IPS-NIHi7 (cell line): Measurements from ENCODE around the gene MET.

Experiments
- DNase-seq: peaks from one replicate; pipeline ENCODE4 v3.0.0; 2012; ENCODE audit warnings: mixed read lengths; ENCODE audit errors: extremely low spot score

Gene MET

DNA sequence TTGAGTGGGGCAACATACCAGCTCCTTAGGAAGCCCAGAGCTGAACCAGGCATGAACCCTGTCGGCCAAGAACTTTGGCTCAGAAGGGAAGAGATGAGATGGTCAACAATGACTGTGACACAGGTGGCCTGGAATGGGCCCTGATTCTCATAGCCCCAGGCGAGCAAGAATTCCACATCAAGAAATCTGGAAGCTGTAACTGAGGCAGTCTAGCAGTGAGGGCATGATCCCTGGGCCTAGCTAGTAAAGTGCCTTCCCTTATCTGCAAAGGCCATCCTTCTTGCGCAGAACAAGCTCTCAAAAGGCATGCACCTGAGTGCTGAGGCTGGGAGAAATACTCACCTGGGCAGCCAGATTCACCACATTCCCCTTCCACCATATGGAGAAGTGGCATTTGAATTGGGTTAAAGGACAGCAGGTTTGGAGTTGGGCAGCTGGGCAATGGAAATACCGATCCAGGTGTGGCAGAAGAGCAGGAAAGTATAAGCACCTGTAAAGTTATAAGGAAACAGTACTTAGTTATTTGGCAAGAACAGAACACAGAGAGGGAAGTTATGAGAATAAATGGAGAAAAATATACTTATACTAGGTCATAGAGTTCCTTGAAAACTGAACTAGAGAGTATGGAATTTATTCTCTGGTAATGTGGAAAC, 111.8 kb downstream of the MET start:
- DNase-seq, result no peak

GRCh38 chr7:116784647-116785046, 112.7 kb downstream of the MET start:
- DNase-seq, result no peak

GRCh38 chr7:116785843-116786242, 113.8 kb downstream of the MET start:
- no peak for DNase-seq

- peak; percentile 70 for DNase-seq
Measured at GRCh38 chr7:116786791-116787443, 114.9 kb downstream of the MET start.

DNA sequence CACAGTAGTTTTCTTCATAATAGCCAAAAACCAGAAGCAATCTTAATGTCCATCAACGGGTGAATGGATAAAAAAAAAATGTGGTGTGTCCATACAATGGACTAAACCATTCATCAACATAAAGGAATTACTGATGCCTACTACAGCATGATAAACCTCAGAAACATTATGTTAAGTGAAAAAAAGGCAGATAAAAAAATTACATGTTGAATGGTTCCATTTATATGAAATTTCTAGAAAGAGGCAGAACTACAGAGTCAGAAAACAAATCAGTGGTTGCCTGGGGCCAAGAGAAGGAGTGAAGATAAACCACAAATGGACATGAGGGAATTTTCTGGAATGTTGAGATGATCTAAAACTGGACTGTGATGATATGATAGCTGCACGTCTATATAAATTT, 115.9 kb downstream of the MET start:
- DNase-seq, result no peak

DNA sequence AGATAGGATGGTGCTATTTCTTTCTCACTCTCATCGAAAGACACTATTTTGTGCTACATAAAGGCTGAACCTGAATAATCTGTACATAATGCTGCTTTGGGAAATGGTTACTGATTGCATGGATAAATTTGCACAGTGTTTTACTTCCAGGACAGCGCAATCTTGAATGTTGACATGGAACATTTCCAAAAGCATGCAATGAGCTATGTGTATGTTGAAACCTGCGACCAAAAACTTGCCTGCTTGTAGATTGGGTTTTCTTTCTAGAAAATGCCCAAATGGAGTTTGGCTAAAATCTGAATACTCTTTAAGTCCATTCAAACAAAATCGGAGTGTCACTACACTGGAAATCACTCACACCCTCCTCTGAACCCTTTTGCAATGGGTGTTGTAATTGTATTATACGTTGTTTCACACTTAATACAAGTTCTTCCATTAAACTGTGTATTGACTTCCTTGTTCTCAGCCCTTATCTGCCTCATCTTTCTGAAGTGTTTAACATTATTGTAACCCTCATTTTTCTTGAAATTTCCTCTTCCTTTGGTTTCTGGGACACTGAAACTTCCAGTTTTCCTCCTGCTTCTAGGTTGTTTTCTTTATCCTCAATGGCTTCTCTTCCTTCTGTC, 116.7 kb downstream of the MET start:
- no peak for DNase-seq

DNA sequence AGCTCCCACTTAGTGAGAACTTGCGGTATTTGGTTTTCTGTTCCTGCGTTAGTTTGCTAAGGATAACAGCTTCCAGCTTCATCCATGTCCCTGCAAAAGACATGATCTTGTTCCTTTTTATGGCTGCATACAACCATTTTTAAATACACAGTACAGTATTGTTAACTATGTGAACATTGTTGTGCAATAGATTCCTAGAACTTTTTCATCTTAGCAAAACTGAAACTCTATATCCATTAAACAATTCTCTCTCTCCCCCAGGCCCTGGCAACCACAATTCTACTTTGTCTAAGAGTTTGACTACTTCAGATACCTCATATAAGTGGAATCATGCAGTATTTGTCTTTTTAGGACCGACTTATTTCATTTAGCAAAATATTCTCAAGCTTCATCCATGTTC, 118.0 kb downstream of the MET start:
- no peak for DNase-seq

- DNase-seq, result no peak
Measured at GRCh38 chr7:116792813-116793212, 120.8 kb downstream of the MET start.

DNA sequence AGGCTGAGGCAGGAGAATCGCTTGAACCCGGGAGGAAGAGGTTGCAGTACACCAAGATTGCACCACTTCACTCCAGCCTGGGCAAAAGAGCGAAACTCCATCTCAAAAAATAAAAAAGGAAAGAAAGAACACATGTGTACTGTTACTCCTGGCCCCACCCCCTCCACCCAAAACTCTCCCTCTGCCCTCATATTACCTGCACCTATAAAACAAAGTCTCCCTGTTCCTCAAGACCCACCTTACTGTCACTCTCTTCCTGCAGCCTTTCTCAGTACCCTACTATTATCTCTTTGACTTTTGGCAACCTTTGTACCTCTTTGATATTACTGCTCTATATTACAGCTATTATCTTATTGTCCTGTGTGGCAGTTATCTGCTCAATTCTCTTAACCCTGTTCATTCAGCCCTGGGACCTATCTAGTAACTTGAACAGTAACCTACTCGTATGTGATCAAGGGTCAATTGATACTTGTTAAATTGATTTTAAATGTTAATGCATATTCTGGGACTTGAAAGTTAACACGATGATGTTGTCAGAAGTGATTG, 121.9 kb downstream of the MET start:
- no peak for DNase-seq

GRCh38 chr7:116796471-116796870, 124.5 kb downstream of the MET start:
- no peak for DNase-seq

DNA sequence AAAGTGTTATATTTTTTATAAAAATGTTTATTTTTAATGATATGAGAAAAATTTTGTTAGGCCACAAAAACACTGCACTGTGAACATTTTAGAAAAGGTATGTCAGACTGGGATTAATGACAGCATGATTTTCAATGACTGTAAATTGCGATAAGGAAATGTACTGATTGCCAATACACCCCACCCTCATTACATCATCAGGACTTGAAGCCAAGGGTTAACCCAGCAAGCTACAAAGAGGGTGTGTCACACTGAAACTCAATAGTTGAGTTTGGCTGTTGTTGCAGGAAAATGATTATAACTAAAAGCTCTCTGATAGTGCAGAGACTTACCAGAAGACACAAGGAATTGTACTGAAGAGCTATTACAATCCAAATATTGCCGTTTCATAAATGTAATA, 125.6 kb downstream of the MET start:
- DNase-seq, result no peak

GRCh38 chr7:116798232-116798631, 126.2 kb downstream of the MET start:
- no peak for DNase-seq

DNA sequence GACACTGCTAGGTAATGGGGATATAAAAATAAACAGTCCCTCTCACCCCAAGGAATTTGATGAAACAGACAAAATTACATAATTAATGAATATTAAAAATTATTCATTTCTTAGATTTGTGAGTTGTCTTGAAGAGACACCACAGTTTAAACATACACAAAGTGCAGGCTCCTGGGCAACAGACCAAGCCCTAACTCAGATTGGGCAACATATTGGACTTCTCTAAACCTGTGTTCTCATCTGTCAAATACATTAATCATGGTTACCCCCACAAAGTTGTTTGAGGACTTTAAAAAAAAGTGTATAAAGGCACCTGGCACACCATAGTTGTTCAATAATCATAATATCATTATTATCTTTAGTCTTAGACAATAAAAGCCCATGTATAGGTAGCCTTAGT, 127.9 kb downstream of the MET start:
- no peak for DNase-seq

DNA sequence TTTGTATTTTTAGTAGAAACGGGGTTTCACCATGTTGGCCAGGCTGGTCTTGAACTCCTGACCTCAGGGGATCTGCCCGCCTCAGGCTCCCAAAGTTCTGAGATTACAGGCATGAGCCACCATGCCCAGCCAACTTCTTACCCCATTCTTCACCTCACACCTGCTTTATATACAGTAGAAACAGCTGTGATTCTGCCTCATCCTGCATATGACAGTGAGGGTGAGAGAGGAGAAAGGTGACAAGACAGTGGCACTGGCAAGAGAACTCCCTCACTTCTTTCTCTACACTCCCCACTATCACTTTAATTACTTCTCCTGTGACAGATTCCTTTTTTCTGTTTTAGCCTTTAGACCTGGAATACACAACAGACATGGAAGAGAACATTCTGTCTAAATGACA, 128.6 kb downstream of the MET start:
- no peak for DNase-seq

DNA sequence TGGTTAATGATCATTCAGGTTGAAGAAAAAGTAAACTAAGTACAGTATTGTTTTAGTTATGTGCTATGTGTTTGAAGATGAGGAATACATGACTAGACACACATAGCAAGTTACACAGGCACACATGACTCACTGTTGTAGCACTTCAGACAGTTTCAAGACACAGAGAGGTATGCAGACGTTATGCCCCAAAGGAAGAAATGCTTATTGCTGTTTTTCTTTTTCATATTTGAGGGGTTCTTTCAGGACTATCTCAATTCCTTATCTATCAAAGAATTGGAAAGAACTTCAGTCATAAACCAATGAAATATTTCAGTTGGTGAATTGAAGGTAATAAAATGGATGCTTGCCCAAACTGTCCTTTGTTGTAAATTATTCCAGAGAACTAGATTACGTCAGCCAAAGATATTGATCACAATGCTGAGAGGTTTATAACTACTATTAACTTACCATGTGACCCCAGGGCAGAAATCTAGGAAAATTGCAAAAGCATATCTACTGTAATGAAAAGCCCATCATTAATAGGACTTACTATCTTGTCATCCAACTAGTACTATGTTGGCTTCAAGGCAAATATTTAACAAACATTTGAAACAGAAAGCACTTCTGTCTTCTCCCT, 129.2 kb downstream of the MET start:
- DNase-seq, result no peak

DNA sequence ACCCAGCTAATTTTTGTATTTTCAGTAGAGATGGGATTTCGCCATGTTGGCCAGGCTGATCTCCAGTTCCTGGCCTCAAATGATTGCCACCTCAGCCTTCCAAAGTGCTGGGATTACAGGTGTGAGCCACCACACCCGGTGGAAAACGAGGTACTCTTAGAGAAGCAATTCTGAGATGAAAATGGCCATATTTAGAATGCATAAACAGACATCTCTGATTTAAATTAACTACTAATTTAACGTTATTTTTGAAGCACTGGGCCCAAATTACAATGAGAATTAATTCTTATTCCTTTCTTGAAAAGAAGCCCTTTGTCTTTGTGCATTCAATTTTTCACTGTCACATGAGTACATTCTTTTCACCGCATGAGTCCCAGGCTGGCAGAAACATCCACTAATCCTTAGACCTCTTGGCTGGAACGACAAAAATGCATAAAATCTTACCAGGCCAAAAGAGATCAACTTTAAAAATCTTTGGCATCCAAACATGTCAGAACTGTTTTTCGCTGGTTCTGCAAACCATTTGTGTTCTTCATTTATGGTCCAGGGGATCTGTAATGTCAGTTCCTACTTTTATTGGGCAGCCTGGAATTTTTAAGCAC, 130.2 kb downstream of the MET start:
- DNase-seq, result no peak

GRCh38 chr7:116802746-116803152, 130.8 kb downstream of the MET start:
- DNase-seq, result peak; percentile 44

DNA sequence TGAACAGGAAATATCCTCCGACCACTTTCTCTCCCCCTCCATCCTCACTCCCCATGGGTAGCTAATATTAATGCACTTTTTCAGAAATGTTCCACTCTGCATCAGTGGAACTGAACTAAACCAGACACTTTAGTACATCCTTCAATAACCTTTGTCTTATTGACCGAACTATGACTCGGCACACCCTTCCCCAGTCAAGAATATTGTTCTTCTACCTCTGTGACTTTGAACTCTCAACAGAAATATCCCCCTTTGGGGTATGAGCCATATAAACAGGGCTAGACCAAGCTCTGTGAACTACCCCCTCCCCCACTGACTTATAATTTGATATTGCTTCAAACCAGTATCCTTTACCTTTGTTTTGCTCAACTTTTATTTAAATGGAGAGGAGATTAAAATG, 132.5 kb downstream of the MET start:
- no peak for DNase-seq

- no peak for DNase-seq
Measured at GRCh38 chr7:116805100-116805544, 133.1 kb downstream of the MET start.

GRCh38 chr7:116806046-116806944, 134.3 kb downstream of the MET start:
- DNase-seq, result no peak

DNA sequence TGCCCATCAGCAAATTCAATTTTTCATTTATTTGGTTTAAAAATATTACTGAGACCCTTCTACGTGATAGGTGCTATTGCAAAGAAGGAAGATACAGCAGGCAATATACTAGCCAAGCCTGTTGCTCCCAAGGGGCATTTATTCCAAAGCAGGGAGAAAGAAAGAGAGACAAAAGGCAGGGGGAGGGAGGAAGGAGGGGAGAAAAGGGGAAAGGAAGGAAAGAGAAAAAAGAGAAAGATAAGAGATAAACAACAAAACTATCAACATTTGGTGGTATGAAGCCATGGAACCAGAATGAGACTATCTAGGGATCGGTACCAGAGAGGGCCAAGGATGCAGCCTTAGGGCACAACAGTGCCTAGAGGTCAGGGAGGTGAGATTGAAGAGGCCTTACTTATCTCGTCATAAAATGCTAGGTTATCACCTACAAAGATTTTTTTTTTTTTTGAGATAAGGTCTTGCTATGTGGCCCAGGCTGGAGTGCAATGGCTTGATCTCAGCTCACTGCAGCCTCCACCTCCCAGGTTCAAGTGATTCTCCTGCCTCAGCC, 135.1 kb downstream of the MET start:
- no peak for DNase-seq
